ENCODE results near the gene TMEM150B.

TMEM150B gene

GRCh38 chr19:55304279-55304978 is 20.7 kb downstream of the TMEM150B start:
- 94 to 95% methylated on average over 25 to 35 of the region's 39 CpGs for WGBS, 2 experiments (ENCODE audit: insufficient coverage in 2 of 2)
- no peak overlapping the region for H3K4me3 ChIP-seq (ENCODE audit: extremely low read depth, insufficient read depth, low read length, poor library complexity, severe bottlenecking)

DNA sequence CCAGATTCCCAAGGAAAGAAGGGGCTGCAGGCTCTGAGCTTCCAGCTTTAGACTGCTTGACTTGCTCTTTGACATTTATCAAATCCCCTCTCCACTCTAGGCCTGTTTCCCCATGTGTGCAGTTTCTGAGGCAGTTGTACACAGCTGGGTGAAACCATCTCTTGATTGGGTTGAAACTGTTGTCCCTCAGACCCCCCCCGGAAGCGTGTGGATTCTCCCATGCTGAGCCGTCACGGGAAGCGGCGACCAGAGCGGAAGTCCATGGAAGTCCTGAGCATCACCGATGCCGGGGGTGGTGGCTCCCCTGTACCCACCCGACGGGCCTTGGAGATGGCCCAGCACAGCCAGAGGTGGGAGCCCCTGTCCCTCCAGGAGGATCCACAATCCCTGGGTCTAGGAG is 21.7 kb downstream of the TMEM150B start:
- no peaks in the 10 kb centered on the region for H3K9me3 ChIP-seq (ENCODE audit: control insufficient read depth, low read length)
- no peak overlapping the region for H3K27ac ChIP-seq (ENCODE audit: low read depth, low read length, severe bottlenecking)
- peaks cover 63% of the 10 kb centered on the region for H3K36me3 ChIP-seq (ENCODE audit: control insufficient read depth, insufficient read depth, low read length)
- no peaks in the 10 kb centered on the region for H3K4me1 ChIP-seq (ENCODE audit: control insufficient read depth, insufficient read depth, low read length, poor library complexity, severe bottlenecking)
- WGBS, 2 experiments (ENCODE audit: insufficient coverage in 2 of 2) = 95% methylated on average over 11 of the region's 11 CpGs
- H3K4me3 ChIP-seq (ENCODE audit: extremely low read depth, insufficient read depth, low read length, poor library complexity, severe bottlenecking) = no peak overlapping the region

More at GRCh38 chr19:55304279-55304978, 20.7 kb downstream of the TMEM150B start:
- Histone ChIP-seq H3K27ac (ENCODE audit: low read depth, low read length, severe bottlenecking) (no peak overlapping the region), H3K4me1 (ENCODE audit: control insufficient read depth, insufficient read depth, low read length, poor library complexity, severe bottlenecking) (no peaks in the 10 kb centered on the region), H3K9me3 (ENCODE audit: control insufficient read depth, low read length) (no peaks in the 10 kb centered on the region), H3K36me3 (ENCODE audit: control insufficient read depth, insufficient read depth, low read length) (peaks cover 67% of the 10 kb centered on the region)

- 92 to 95% methylated on average over 5 to 10 of the region's 12 CpGs for WGBS, 2 experiments (ENCODE audit: insufficient coverage in 2 of 2)
- H3K4me1 ChIP-seq (ENCODE audit: control insufficient read depth, insufficient read depth, low read length, poor library complexity, severe bottlenecking) = no peaks in the 10 kb centered on the region
- no peak overlapping the region for H3K4me3 ChIP-seq (ENCODE audit: extremely low read depth, insufficient read depth, low read length, poor library complexity, severe bottlenecking)
- no peaks in the 10 kb centered on the region for H3K9me3 ChIP-seq (ENCODE audit: control insufficient read depth, low read length)
- H3K27ac ChIP-seq (ENCODE audit: low read depth, low read length, severe bottlenecking) = no peak overlapping the region
- peaks cover 64% of the 10 kb centered on the region for H3K36me3 ChIP-seq (ENCODE audit: control insufficient read depth, insufficient read depth, low read length)
These were observed 22.8 kb downstream of the TMEM150B start for GRCh38 chr19:55302318-55302703.

DNA sequence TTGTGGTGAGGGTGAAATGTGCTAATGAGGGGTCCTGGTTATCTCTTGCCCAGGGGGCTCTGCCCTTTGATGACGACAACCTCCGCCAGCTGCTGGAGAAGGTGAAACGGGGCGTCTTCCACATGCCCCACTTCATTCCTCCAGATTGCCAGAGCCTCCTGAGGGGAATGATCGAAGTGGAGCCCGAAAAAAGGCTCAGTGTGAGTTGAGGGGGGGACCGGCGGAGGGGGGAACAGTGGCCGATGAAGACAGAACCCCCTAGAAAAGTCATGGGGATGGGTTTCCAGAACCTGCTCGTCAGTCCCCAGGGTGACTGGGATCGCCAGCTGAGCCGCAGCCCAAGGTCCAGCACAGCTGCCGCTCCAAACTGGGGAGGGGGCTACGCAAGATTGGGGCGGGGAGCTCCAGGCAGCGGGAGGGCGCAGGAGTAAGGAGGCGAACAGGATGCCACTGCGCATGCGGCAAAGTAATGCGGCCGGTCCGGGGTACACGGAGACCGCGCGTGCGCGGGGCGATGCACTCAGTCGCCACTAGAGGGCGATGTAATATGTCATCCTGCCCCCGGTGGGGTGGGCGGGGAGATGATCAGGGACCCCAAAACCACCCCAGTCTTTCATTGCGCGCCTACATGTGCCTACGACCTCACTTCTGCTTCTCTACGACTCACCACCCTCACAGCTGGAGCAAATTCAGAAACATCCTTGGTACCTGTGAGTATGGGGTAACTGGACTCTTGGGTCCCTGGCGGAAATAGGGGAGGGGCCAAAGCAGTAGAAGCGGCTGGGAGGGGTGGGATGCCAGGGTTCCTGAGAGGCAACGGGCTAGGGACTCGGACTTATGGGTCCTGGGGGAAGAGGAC is 23.5 kb downstream of the TMEM150B start:
- WGBS, 2 experiments (ENCODE audit: insufficient coverage in 2 of 2) = 22 to 40% methylated on average over 19 to 23 of the region's 42 CpGs
- no peaks in the 10 kb centered on the region for H3K9me3 ChIP-seq (ENCODE audit: control insufficient read depth, low read length)
- H3K36me3 ChIP-seq (ENCODE audit: control insufficient read depth, insufficient read depth, low read length) = peaks cover 60% of the 10 kb centered on the region
- H3K4me3 ChIP-seq (ENCODE audit: extremely low read depth, insufficient read depth, low read length, poor library complexity, severe bottlenecking) = no peak overlapping the region
- no peak overlapping the region for H3K27ac ChIP-seq (ENCODE audit: low read depth, low read length, severe bottlenecking)
- H3K4me1 ChIP-seq (ENCODE audit: control insufficient read depth, insufficient read depth, low read length, poor library complexity, severe bottlenecking) = no peaks in the 10 kb centered on the region

- Histone ChIP-seq H3K27ac (ENCODE audit: low read depth, low read length, severe bottlenecking) (no peak overlapping the region), H3K36me3 (ENCODE audit: control insufficient read depth, insufficient read depth, low read length) (peaks cover 57% of the 10 kb centered on the region), H3K4me1 (ENCODE audit: control insufficient read depth, insufficient read depth, low read length, poor library complexity, severe bottlenecking) (no peaks in the 10 kb centered on the region), H3K4me3 (ENCODE audit: extremely low read depth, insufficient read depth, low read length, poor library complexity, severe bottlenecking) (no peak overlapping the region), H3K9me3 (ENCODE audit: control insufficient read depth, low read length) (no peaks in the 10 kb centered on the region)
- 86 to 87% methylated on average over 14 to 15 of the region's 15 CpGs for WGBS, 2 experiments (ENCODE audit: insufficient coverage in 2 of 2)
These were observed 24.2 kb downstream of the TMEM150B start for GRCh38 chr19:55300886-55301458.

- no peaks in the 10 kb centered on the region for H3K4me1 ChIP-seq (ENCODE audit: control insufficient read depth, insufficient read depth, low read length, poor library complexity, severe bottlenecking)
- H3K36me3 ChIP-seq (ENCODE audit: control insufficient read depth, insufficient read depth, low read length) = peaks cover 57% of the 10 kb centered on the region
- H3K9me3 ChIP-seq (ENCODE audit: control insufficient read depth, low read length) = no peaks in the 10 kb centered on the region
- WGBS, 2 experiments (ENCODE audit: insufficient coverage in 2 of 2) = 92 to 94% methylated on average over 7 to 10 of the region's 10 CpGs
- H3K4me3 ChIP-seq (ENCODE audit: extremely low read depth, insufficient read depth, low read length, poor library complexity, severe bottlenecking) = no peak overlapping the region
- no peak overlapping the region for H3K27ac ChIP-seq (ENCODE audit: low read depth, low read length, severe bottlenecking)
These were observed 25.1 kb downstream of the TMEM150B start for GRCh38 chr19:55299991-55300390.

DNA sequence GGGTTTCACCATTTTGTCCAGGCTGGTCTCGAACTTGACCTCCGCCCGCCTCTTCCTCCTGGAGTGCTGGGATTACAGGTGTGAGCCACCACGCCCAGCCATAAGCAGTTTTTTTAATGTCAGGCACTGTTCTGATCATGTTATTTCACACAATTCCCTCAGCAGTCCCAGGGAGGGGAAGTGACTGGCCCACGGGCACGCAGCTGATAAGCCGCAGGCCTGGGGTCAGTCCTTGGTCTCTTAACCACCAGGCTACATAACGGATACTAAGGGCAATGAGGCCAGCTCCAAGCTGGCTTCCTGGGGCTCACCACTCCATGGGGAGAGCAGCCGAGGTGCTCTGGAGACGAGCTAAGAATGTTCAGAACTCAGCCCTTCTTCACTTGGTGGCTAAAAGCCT is 27.9 kb downstream of the TMEM150B start:
- WGBS, 2 experiments (ENCODE audit: insufficient coverage in 2 of 2) = 91 to 96% methylated on average over 7 to 10 of the region's 10 CpGs
- no peak overlapping the region for H3K27ac ChIP-seq (ENCODE audit: low read depth, low read length, severe bottlenecking)

GRCh38 chr19:55289117-55289796 is 35.9 kb downstream of the TMEM150B start:
- Histone ChIP-seq H3K27ac (ENCODE audit: low read depth, low read length, severe bottlenecking) (no peak overlapping the region), H3K4me1 (ENCODE audit: control insufficient read depth, insufficient read depth, low read length, poor library complexity, severe bottlenecking) (peaks cover 10% of the 10 kb centered on the region), H3K36me3 (ENCODE audit: control insufficient read depth, insufficient read depth, low read length) (peaks cover 55% of the 10 kb centered on the region), H3K9me3 (ENCODE audit: control insufficient read depth, low read length) (no peaks in the 10 kb centered on the region), H3K4me3 (ENCODE audit: extremely low read depth, insufficient read depth, low read length, poor library complexity, severe bottlenecking) (no peak overlapping the region)
- 97 to 100% methylated on average over 1 to 6 of the region's 9 CpGs for whole genome bisulfite sequencing, 2 experiments (ENCODE audit: insufficient coverage in 2 of 2)

More for the DNA sequence above, 27.9 kb downstream of the TMEM150B start:
- H3K4me3 ChIP-seq (ENCODE audit: extremely low read depth, insufficient read depth, low read length, poor library complexity, severe bottlenecking) = no peak overlapping the region
- H3K4me1 ChIP-seq (ENCODE audit: control insufficient read depth, insufficient read depth, low read length, poor library complexity, severe bottlenecking) = no peaks in the 10 kb centered on the region
- H3K9me3 ChIP-seq (ENCODE audit: control insufficient read depth, low read length) = no peaks in the 10 kb centered on the region
- H3K36me3 ChIP-seq (ENCODE audit: control insufficient read depth, insufficient read depth, low read length) = peaks cover 44% of the 10 kb centered on the region

DNA sequence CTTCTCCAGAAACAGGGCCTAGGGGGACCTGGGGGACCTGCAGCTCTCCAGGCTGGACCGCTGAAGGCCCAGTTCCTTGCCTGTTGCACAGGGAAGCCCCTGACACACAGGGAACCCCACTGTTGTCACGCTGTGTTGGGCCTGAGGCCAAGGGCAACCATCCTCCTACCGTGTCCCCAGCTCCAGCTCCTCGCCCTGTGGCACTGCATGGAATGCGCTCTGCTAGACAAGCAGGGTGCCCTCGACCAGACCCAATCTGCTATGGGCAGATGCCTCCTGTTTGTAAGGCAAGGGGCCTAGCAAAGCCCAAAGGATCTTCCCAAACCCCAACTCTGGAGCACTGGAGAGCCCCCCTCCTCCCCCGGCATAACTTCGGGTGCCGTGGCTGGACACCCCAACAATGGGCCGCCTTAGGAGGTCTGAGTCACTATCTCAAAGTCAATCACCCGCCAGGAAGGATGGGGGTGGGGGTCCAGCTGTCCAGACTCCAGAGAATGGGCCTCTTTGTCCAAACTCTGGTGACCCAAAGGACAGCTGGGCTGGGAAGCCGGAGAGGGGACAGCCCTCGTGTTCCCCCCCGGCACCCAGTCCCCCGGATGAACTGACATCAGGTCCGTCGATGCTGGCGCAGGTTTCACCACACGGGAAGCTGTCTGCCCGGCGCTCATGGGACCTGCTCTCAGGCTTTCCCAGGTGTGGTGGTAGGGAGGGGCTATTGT is 37.6 kb downstream of the TMEM150B start:
- Histone ChIP-seq H3K4me1 (ENCODE audit: control insufficient read depth, insufficient read depth, low read length, poor library complexity, severe bottlenecking) (peaks cover 10% of the 10 kb centered on the region), H3K9me3 (ENCODE audit: control insufficient read depth, low read length) (no peaks in the 10 kb centered on the region), H3K27ac (ENCODE audit: low read depth, low read length, severe bottlenecking) (no peak overlapping the region), H3K36me3 (ENCODE audit: control insufficient read depth, insufficient read depth, low read length) (peaks cover 46% of the 10 kb centered on the region), H3K4me3 (ENCODE audit: extremely low read depth, insufficient read depth, low read length, poor library complexity, severe bottlenecking) (no peak overlapping the region)
- WGBS, 2 experiments (ENCODE audit: insufficient coverage in 2 of 2) = 95 to 97% methylated on average over 13 to 18 of the region's 21 CpGs
